NCI-H345 treated with DMSO at 0.1 percent for 48 hours (cell line): ENCODE results near the gene CRP.
"Not testable (repeated sequence)": the region's sequence is repeated elsewhere in the genome, so short reads cannot be mapped to it uniquely, and the experiment has no call there.

Experiments
- DNase-seq: peaks from one replicate; lab custom pipeline; 2025; ENCODE audit not compliant: unreplicated experiment; lab: John Stamatoyannopoulos, UW

The CRP gene

GRCh38 chr1:159700312-159700711 lies 14.1 kb downstream of the CRP start:
- DNase-seq, result no peak

GRCh38 chr1:159699653-159700052 lies 14.7 kb downstream of the CRP start:
- no peak for DNase-seq

GRCh38 chr1:159699246-159699645 lies 15.1 kb downstream of the CRP start:
- DNase-seq, result no peak

- no peak for DNase-seq
Observed at GRCh38 chr1:159687511-159687910, 26.9 kb downstream of the CRP start.

- no peak for DNase-seq
Observed at GRCh38 chr1:159686599-159687299, 27.6 kb downstream of the CRP start.

- DNase-seq, result no peak
Observed at GRCh38 chr1:159678939-159679338, 35.5 kb downstream of the CRP start.

- DNase-seq, result no peak
Observed at GRCh38 chr1:159675046-159675445, 39.3 kb downstream of the CRP start.

GRCh38 chr1:159672390-159672789 lies 42.0 kb downstream of the CRP start:
- DNase-seq, result not testable (repeated sequence)

GRCh38 chr1:159669338-159669737 lies 45.1 kb downstream of the CRP start:
- DNase-seq, result no peak

- DNase-seq, result no peak
Observed at GRCh38 chr1:159668739-159669138, 45.6 kb downstream of the CRP start.

GRCh38 chr1:159664247-159664646 lies 50.1 kb downstream of the CRP start:
- DNase-seq, result no peak

GRCh38 chr1:159663552-159663951 lies 50.8 kb downstream of the CRP start:
- DNase-seq, result no peak
